ENCODE measurements around the gene THRAP3.

Gene THRAP3

GRCh38 chr1:36329817-36330216 lies 105.6 kb downstream of the THRAP3 start:
- H3K4me3 ChIP-seq (ENCODE audit: control insufficient read depth, low read depth, low read length) = no peak overlapping the region
- no peak for TF ChIP-seq CTCF (IDR thresholded peaks at IDR 0.05; ENCODE audit: control insufficient read depth, insufficient read depth, low read depth, low read length, missing control alignments)
- DNase-seq (ENCODE audit: low read depth) = no peak

GRCh38 chr1:36330940-36331339 lies 106.7 kb downstream of the THRAP3 start:
- no peak for DNase-seq (ENCODE audit: low read depth)
- TF ChIP-seq CTCF (IDR thresholded peaks at IDR 0.05; ENCODE audit: control insufficient read depth, insufficient read depth, low read depth, low read length, missing control alignments) = no peak
- H3K4me3 ChIP-seq (ENCODE audit: control insufficient read depth, low read depth, low read length) = no peak overlapping the region

GRCh38 chr1:36337830-36338229 lies 113.6 kb downstream of the THRAP3 start:
- H3K4me3 ChIP-seq (ENCODE audit: control insufficient read depth, low read depth, low read length) = no peak overlapping the region
- TF ChIP-seq CTCF (IDR thresholded peaks at IDR 0.05; ENCODE audit: control insufficient read depth, insufficient read depth, low read depth, low read length, missing control alignments) = no peak
- DNase-seq (ENCODE audit: low read depth) = no peak

GRCh38 chr1:36339215-36339614 lies 115.0 kb downstream of the THRAP3 start:
- no peak for TF ChIP-seq CTCF (IDR thresholded peaks at IDR 0.05; ENCODE audit: control insufficient read depth, insufficient read depth, low read depth, low read length, missing control alignments)
- DNase-seq (ENCODE audit: low read depth) = no peak
- H3K4me3 ChIP-seq (ENCODE audit: control insufficient read depth, low read depth, low read length) = no peak overlapping the region

GRCh38 chr1:36339615-36340014 lies 115.4 kb downstream of the THRAP3 start:
- TF ChIP-seq CTCF (IDR thresholded peaks at IDR 0.05; ENCODE audit: control insufficient read depth, insufficient read depth, low read depth, low read length, missing control alignments) = no peak
- H3K4me3 ChIP-seq (ENCODE audit: control insufficient read depth, low read depth, low read length) = no peak overlapping the region
- no peak for DNase-seq (ENCODE audit: low read depth)

GRCh38 chr1:36341626-36342320 lies 117.5 kb downstream of the THRAP3 start:
- no peak for DNase-seq (ENCODE audit: low read depth)
- TF ChIP-seq CTCF (IDR thresholded peaks at IDR 0.05; ENCODE audit: control insufficient read depth, insufficient read depth, low read depth, low read length, missing control alignments) = no peak
- H3K4me3 ChIP-seq (ENCODE audit: control insufficient read depth, low read depth, low read length) = no peak overlapping the region
